Measurements from ENCODE around the gene CSMD2.

Gene CSMD2

DNA sequence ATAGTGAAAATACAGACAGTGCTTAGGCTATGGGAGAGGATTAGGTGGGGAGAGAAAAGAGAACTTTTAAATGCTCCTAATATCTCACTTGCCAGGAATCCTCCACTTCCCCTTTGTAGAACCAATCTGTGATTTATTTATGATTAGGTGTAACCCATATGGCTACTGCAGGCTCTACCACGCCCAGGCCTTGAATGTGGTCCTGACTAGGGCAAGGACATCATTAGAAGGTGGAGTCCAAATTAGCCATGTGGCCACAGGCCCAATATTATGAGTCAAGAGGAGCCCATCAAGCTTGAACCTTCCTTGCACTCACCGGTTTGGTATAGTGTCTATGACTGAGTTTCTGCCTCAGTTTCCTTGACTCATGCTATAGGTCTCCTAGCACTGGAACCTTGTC lies 159.7 kb downstream of the CSMD2 start:
- DNase-seq (ENCODE audit: low read depth in 2 of 2) = no peak

DNA sequence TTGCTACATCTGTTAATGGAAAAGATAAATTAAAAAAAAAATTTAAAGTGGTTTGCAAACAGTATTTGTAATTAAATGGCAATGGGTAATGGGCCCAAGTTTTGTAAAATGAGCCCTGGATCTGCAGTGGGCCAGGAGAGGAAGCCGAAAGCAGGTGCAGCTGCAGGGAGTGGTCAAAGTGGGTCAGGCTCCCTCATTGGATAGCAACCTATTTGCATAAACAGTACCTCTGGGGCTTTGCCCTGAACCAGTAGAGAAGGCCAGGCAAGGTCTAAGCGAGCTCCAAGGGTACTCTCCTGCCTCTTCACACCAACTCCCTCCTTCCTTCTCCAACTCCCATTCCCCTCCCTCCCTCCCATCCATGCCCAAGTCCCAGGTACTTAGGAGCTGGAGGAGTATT lies 162.2 kb downstream of the CSMD2 start:
- DNase-seq (ENCODE audit: low read depth in 2 of 2) = no peak

DNA sequence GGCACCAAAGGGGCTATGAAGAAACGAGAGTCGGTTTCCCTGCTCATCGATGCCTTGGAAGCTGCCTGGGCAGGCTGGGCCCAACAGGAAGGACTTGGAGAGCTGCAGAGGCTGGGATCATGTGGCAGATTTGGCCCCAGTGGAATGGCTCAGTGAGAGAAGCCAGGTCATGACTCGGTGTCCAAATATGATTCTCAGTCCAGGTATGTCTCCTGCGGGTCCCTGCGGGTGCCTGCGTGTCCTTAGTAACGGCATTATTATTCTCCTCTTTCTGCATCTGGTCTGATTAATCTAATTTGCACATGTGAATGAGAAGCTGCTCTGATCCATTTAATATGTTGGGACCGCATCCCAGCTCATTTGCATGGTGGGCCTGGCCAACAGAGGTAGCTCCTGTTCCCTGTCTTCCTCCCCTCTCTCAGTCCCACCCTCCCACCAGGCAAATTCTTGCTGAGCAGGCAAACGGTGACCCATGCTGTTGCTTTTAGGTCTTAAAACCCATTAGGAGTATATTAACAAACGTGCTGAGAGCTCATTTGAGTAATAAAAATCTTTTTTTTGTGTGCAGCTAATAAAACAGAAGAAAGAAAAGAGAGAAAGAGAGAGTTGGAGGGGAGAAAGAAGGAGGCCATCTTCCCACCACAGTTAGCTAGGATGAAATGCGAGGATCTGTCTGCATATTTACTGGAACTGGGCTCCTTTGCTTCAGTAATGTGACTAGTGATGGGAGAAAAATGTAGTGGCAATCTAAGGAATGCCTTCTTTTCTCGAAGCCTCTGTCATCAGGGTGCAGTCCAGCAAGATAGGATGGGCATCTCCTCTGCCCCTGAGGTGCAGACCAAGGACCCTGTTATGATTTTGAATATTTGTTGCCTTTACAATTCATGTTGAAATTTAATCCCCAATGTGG lies 167.6 kb downstream of the CSMD2 start:
- DNase-seq (ENCODE audit: low read depth in 2 of 2) = no peak

DNA sequence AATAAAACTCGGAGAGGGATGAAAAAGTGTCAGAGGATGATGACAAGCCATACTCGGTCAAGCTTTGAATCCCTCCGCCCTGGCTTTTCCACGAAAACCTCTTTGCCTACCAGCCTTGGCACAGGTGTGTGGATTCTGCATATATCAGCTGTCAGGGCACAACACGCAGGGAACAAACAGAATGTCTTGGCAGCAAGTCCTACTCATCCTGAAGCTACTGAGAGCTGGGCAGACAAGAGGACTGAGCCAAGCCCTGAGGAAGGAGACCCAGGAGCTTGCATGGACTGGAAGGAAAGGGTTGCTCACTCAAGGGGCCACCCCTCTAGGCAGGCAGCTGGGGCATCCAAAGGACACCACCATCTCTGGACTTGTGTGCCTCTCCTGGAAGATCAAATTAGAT lies 168.7 kb downstream of the CSMD2 start:
- DNase-seq (ENCODE audit: low read depth in 2 of 2) = no peak

DNA sequence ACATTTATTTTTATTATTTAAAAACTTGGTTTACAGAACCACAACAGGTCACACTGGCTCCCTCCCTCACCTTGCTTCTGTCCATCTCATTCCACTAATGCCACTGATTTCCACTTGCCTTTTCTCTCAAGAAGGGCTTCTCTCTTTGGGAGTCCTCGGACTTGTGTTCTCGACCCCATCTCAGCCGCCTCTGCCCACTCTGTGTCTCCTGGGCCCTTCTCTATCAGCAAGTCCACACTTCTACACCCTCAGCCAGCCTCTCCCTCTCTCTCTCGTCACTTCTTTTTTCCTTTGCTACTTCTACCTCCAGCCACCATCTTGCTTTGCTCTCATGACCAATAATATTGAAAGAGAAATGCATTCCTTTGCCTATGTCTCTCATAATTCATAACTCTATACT lies 171.7 kb downstream of the CSMD2 start:
- no peak for DNase-seq (ENCODE audit: low read depth in 2 of 2)

DNA sequence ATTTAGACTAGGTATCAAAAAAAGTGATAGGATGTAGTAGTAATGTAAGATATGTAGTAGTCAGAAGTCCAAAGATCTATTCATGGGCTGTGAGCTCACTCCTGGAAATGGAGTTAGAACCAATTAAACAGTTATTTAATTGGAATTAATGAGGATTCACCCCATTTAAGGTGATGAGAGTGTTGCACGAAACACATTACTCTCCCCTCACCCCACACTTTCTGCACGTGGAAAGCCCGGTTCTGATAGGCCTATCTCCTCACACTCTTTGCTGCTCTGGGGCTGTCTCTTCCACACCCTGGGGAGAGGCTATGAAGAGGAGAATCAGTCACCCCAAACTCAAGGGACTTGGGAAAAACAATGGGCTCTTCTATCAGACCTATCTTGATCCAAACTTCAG lies 174.7 kb downstream of the CSMD2 start:
- no peak for DNase-seq (ENCODE audit: low read depth in 2 of 2)

DNA sequence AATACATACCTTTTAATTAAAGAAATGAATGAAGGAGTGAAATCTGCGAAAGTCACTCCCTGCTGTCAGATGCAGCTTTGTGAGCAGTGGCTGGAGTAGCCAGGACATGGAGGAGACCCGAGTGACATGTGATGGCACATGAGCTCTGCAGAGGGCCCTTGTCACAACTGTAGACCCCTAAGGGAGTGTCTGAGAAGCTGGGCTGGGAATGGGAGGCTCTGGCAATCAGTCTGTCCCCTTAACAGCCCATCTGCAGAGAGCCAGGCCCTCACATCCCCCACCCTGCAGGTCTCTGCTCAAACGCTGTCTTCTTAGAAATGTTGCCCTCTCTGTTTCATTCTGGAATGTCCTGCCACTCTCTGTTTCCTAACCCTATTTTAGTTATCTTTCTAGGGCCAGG lies 176.9 kb downstream of the CSMD2 start:
- no peak for DNase-seq (ENCODE audit: low read depth in 2 of 2)

DNA sequence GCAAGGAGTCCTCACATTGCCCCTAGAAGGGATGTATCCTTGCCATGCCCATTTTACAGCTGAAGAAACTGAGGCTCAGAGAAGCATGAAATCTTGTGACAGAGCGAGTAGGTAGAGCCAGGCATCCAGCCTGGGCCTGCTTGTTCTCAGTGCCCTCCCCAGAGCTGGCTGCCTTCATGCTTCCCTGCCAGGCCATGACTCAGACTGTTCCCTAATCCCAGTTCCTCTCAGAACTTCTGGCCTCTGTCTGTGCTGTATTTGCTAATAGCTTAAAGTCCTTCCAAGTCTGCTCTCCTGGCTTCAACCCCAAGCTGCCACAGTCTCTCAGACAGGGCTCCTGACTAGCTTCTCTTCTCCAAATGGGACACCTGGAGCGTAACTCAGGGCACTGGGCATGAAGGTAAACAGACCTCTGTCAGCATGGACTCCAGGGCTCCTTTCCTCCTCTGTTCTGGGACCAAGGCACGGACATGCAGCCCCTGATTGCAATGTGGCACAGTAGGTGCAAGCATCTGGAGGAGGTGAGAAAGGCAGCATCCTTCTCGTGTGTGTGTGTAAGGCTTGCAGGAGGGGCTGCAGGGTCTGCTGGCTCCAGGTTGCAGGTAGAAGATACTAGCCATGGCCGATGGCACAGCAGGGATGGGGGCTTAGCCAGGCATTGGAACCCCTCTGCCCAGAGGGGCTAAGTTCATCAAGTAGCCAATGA lies 178.5 kb downstream of the CSMD2 start:
- no peak for DNase-seq (ENCODE audit: low read depth in 2 of 2)

DNA sequence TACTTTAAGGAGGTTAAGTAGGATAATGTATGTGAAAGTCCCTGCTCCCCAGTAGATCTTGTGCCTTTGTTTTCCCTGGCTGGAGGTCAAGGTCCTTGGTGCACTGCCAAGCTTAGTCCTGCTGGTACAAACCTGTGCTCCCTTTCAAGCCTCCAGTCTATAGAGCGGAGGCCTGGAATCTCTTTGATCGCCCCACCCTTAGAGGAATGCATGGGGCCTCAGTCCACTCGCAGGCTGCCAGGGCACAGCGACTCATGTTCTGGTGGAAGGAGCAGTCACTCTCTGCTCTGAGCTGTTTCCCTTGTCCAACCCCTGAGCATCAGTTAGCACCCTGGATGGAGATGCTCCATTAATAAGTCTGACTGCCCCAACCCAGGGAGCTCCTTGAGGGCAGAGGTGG lies 179.4 kb downstream of the CSMD2 start:
- DNase-seq (ENCODE audit: low read depth in 2 of 2) = no peak

DNA sequence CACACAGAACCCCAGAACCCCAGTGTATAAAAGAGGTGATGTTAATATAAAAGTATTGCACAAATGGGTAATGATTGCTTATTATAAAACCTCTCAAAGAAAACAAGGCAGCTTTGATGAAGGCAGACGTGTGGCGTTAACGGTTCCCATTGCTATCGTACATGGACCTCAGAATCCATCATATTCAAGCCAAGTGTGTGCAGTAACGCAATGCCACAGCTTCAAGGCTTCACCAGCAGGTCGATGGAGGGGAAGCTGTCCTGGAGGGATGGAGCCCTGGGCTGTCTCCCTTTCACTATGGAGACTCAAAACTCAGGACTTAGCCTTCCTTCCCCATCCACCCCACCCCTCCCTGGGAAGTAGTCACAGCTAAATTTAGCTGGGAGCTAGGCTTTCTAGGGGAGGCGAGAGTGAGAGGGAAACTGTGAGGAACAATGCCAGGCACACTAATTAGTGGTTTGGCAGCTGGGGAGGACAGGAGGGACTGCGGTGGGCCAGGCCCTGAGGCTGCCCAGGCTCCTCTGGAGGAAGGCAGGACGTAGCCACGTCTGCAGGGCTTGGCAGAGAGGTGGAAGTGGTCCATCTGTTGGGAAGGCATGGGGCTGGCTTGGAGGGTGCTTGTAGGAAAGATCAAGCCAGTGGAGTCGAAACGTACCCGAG lies 180.0 kb downstream of the CSMD2 start:
- DNase-seq (ENCODE audit: low read depth in 2 of 2) = no peak

DNA sequence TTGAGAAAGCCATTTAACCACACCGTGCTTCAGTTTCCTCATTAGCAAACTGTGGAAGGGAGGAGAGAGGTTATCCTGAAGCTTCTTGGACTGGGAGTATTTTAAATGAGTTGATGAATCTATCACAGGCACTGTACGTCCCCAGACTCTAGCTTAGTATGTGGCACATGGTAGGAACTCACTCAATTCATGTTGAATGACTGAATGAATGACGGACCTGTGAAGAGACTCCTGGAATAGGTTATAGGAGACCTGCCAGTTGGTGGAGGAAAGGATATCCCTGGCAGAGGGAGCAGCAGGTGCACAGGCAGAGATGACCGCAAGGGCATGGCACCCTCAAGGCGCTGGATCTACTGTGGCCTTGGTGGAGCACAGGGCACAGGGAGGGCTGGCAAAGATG lies 182.6 kb downstream of the CSMD2 start:
- no peak for DNase-seq (ENCODE audit: low read depth in 2 of 2)

DNA sequence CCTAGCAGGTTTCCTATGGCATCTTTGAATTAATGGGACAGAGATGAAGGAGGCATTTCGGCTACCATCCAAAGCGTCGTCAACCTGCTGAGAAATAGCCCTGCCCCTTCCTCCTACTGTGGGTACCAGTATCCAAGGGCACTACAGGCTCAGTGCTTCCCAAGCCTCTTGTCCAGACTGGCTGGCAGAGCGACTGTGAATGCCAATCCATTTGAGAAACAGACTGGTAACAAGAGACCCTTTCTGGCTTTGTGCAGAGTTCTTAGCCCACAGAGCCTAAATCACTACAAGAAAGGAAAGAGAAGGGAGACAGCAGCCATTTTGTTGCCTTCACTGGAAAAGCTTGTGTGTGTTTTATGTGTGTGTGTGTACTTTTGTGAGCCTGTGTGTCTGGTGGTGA lies 185.7 kb downstream of the CSMD2 start:
- DNase-seq (ENCODE audit: low read depth in 2 of 2) = no peak

DNA sequence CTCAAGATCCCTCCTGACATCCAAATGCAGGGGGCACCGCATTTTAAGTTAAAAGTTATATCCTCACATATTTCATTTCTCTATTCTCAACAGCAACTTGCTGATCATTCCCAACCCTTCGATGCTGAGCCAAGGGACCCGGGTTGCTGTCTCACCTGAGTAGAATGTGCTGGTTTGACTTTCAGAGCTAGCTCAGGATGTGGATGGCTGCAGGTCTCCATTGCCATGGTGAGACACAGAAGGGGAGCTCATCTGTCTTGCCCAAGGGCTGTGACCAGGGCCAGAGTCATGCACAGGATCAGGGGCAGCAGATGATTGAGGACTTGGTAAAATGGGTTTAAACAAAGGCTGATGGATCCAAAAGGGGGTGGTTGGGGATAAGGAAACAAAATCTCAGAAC lies 189.1 kb downstream of the CSMD2 start:
- no peak for DNase-seq (ENCODE audit: low read depth in 2 of 2)

DNA sequence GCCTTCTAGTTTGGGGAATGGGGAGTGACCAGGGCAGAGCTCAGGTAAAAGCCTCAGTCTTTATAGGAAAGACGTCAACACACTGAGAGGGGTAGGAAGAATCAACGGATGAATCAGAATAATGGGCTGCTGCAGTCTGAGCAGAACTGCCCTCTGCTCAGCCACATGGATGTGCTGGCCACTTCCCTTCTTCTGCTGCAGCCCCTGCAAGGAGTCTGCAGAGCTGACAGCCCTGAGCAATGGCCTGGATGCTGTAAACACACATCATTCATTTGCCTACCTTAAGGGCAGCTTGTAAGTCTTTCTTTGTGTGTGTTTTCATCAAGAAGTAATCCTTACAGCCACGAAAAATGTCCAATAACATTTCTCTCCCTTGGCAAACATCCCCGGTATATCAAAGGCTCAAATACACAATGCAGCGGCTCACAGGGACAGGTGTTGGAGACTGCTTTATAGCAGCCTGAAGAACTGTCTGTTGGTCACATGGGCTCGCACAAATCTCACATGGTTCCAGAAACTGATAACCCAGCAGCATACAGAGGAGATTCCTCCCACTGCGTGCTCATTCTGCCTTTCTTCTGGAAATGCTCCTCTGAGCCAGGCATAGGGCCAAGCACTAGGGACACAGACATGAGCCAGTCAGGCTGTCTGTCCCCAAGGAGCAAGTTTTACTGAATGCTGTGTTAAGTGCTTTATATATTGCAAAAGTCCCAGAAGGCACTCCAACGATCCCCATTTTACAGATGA lies 191.1 kb downstream of the CSMD2 start:
- no peak for DNase-seq (ENCODE audit: low read depth in 2 of 2)

DNA sequence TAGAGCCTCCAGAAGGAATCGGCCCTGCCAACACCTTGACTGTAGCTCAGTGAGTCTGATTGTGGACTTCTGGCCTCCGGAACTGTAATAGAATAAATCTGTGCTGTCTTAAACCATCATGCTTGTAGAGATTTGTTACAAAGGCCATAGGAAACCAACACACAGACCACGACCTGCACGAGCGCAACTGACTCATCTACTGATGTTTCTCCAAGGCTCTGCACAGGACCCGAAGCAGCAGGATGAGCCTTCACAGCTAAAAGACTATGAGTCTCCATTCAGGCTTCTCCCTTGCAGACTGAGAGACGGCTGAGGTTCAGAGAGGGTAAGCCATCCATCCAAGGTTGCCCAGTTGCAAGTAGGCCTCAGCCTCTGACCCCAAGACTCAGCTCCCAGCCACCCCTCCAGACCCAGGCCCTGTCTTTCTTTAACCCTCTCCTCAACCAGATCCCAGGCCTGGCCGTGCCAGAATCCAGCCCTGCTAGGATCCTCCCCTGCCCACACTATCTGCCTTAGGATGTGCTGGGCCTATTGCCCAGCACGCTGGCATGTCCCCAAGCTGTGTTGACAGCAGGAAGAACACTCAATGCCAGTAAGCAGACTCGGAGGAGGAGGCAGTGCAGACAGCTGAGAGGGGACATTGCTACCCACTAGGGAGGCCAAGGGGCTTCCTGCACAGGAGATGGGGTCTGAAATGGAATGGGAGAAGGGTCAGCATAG lies 192.2 kb downstream of the CSMD2 start:
- DNase-seq (ENCODE audit: low read depth in 2 of 2) = no peak

DNA sequence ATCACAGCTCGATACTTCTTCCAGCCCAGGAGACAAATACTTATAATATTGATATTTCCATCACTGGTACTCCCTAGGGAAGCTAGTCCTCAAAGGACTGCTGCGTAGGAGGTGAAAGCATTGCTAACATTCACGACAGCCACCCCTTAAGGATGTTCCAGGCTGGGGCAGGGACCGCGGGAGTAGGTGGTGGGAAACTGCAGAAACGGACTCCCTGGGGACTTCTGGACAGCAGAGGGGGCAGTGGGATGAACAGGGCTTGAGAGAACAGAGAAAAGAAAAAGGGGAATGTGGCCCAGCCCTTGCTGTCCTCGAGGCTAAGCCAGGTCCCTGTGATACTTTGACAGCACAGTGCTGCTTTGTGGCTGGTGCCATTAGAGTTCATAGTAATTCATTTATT lies 193.1 kb downstream of the CSMD2 start:
- DNase-seq (ENCODE audit: low read depth in 2 of 2) = no peak

DNA sequence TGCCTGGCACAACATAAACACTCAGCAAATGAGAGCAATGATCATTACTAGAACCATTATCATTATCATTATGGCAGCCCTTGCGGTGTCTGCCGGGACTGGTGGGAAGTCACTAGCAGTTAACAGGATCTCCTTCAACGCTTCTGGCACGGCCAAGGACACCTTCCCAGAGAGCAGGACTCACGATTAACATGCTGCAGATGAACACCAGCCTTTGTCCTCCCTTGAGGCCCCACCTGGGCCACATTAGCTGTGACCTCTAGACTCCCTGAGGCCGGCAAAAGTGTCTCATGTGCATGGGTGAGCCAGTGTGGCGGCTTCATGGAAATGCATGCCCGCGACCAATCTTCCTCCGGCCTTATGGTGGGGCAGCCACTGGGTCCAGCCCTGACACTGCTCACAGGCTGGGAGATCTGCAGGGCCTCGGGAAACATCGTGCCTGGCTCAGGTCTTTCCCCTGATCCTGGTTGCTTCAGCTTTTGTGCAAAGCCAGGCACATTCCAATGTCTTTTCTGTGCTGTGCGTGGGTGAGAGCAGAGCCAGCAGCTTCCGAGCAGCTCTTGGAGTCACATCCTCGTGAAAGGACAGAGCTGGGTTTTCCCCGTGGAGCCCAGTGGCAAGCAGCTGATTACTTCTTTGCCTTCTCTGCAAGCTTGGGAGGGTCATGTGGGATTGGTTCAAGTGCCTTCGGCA lies 193.9 kb downstream of the CSMD2 start:
- no peak for DNase-seq (ENCODE audit: low read depth in 2 of 2)

DNA sequence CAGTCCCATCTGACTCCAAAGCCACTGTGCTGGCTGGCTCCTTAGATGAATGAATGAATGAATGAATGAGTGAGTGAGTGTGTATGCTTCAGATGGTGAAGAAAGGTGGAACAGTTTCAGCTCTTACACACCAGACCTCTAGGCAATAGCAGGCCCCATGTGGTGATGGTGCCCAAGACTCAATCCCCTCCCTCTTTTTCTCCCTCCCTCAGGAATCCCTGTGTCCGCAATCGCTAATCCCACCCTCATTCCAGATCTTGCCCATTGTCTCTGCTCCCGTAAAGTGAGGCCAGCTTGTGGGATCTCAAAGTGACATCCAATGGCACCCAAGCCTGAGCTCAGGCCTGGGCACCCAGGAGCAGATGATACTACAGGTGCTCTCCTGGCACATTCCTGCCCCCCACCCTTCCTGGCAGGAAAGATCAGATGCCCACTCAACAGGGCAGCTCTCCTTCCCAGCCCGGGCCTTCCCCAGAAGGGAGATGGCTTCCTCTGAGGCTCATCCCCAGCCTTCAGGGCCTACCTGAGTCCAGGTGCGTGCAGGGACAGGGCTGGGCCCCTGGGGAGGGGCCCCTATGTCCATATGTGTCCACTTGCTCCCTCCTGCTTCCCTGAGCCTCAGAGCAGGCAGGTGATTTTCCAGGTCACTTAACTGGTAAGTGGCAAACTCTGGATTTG lies 194.7 kb downstream of the CSMD2 start:
- no peak for DNase-seq (ENCODE audit: low read depth in 2 of 2)

DNA sequence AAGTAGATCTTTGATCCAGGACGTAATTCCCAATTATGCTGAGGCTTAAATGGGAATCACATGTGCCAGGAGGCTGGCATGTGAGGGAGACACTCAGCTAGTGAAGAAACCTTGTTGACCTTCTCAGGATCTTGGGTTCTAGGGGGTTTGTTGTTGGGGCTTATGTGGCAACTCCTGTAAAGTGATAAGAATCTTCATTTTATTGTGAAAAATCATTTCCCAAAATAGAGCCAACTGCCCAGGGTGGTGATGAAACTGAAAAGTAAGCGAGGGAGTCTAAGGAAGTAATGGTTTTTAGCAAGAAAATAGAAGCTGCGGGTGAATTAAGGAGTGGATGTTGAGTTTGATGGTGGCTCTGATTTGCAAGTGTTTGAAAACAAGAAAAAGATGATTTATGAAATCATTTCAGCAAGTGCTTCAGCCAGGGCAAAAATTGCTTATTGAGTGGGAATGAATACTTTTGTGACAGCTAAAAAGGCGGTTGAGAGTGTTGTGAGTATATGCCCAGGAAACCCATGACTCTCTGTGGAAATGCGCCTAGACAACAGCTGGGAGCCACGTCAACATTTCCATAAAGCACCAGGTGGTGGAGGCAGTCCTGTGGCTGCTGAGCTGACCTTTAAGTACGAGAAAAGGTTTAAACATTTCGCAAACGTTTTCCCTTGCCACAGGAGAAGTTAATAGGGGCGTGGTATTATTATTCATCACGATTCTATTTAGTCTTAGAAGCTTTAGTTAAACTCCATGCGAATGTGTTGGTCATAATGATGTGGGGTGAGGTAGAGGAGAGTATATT lies 198.5 kb downstream of the CSMD2 start:
- no peak for DNase-seq (ENCODE audit: low read depth in 2 of 2)

All from stimulated activated CD8-positive, alpha-beta memory T cell treated with anti-CD3 and anti-CD28 coated beads, Interleukin-2, amount 100 ng/mL, for 1 hour (primary cell).